Suprapubic skin (tissue), 4 donors: ENCODE data around the gene DNMBP. TPM values are rescaled to one million over a fixed set of nuclear protein-coding genes. Genes with fewer than 3 reads are reported as not detected.

Experiments used
- DNase-seq, 2 donors: peaks; one replicate each; pipeline ENCODE4 v3.0.0-alpha.2; 2019; ENCODE audit warnings: low spot score in 2 of 2
- H3K27ac ChIP-seq: fragments of 200-600 bp; sonication (generic); one replicate; pipeline ENCODE4 v1.5.1; 2019
- H3K27me3 ChIP-seq: fragments of 200-600 bp; sonication (generic); one replicate; pipeline ENCODE4 v1.5.1; 2019
- H3K36me3 ChIP-seq: fragments of 200-600 bp; sonication (generic); one replicate; pipeline ENCODE4 v1.5.1; 2019
- H3K4me1 ChIP-seq: fragments of 200-600 bp; sonication (generic); one replicate; pipeline ENCODE4 v1.5.1; 2019
- H3K4me3 ChIP-seq: fragments of 200-600 bp; sonication (generic); one replicate; pipeline ENCODE4 v1.5.1; 2019; ENCODE audit warnings: mild to moderate bottlenecking
- H3K9me3 ChIP-seq: fragments of 200-600 bp; sonication (generic); one replicate; pipeline ENCODE4 v1.5.1; 2019
- EP300 ChIP-seq: sonication (generic); formaldehyde crosslinking; IDR thresholded peaks from one replicate; pipeline ENCODE4 v1.6.1; 2017; ENCODE audit warnings: antibody characterized with exemption
- POLR2A ChIP-seq, 2 donors: fragments of 450-650 bp; IDR thresholded peaks; one replicate each; pipeline ENCODE4 v1.6.1; 2017; ENCODE audit warnings: antibody characterized with exemption in 2 of 2, mild to moderate bottlenecking in 2 of 2, moderate library complexity in 2 of 2
- POLR2AphosphoS5 ChIP-seq, 3 donors: sonication (generic); formaldehyde crosslinking; IDR thresholded peaks; one replicate each; pipeline ENCODE4 v1.6.1; 2017; ENCODE audit warnings: antibody characterized with exemption in 3 of 3
- WGBS: methylation state at CpG from one replicate; pipeline ENCODE4 v1.1.5; 2018; 5-methylcytosine and 5-hydroxymethylcytosine counted together
- total RNA-seq, 4 donors: library from RNA; depleted of rRNA; stranded (reverse); fragments of >200 nt; gene quantifications; one replicate each; pipeline ENCODE4 v1.1.0, GENCODE V29; 2016
- TF ChIP-seq, protein P1 (sequence below), 2 donors: fragments of 200-600 bp in 1 of 2; fragments of 450-650 bp in 1 of 2; sonication (generic) in 1 of 2; IDR thresholded peaks; one replicate each; pipeline ENCODE4 v1.5.1; 2016 to 2019; ENCODE audit warnings: antibody characterized with exemption in 2 of 2, mild to moderate bottlenecking in 1 of 2, moderate library complexity in 1 of 2

DNMBP gene
- total RNA-seq = 10 to 100 TPM; 43.4 to 89.6 (median 52.3) TPM

DNA sequence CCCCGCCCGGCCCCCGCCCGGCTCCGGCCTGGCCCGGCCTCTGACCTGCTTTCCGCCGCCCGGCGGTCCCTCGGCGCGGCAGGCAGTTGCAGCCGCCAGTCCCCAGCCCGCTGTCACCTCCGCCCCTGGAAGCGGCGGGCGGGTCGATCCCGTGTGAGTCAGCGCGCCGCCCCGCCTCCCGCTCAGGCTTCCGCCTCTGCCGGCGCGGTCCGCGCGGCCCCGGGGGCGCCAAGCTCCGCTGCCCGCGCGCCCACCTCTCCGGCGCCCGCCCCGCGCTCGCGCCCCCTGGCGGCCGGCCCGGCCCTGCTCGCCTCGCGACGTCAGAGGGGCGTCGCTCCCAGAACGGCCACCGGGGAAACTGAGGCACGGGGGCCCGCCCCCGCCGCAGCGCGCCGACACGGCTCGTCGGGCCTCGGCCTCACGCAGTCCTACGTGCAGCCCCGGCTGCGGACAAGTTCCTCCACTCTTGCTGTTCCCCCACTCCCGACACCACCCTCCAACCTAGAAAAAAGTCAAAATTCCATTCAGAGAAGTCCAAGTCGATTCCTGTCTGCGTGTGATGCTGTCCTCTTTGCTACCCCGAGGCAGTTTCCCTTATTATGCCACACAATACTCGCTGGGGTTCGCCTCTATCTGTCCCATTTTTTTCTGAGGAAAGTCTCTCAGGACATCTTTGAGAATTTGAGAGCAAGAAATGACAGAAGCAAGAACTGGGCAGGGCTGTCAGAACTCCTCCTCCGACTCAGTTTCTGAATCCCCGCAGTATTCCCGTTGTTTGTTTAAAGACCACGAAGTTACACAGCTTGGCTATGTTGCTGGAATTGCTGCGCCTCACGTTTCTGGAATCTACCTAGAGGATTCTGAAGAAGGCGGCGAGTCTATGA, at the start of gene DNMBP:
TSS of gene DNMBP (minus strand) at position 155 of the 884 bp plus-strand sequence. CDS start 37,823 bp downstream, outside the sequence.
- TF ChIP-seq POLR2A (IDR thresholded peaks at IDR 0.05) = peak; percentile 60 to 62
- TF ChIP-seq, protein P1, sequence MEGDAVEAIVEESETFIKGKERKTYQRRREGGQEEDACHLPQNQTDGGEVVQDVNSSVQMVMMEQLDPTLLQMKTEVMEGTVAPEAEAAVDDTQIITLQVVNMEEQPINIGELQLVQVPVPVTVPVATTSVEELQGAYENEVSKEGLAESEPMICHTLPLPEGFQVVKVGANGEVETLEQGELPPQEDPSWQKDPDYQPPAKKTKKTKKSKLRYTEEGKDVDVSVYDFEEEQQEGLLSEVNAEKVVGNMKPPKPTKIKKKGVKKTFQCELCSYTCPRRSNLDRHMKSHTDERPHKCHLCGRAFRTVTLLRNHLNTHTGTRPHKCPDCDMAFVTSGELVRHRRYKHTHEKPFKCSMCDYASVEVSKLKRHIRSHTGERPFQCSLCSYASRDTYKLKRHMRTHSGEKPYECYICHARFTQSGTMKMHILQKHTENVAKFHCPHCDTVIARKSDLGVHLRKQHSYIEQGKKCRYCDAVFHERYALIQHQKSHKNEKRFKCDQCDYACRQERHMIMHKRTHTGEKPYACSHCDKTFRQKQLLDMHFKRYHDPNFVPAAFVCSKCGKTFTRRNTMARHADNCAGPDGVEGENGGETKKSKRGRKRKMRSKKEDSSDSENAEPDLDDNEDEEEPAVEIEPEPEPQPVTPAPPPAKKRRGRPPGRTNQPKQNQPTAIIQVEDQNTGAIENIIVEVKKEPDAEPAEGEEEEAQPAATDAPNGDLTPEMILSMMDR (IDR thresholded peaks at IDR 0.05) = peak; percentile 44 to 53
- no peak for TF ChIP-seq POLR2AphosphoS5 (IDR thresholded peaks at IDR 0.05)
- H3K27ac ChIP-seq = peak within 1 kb of the TSS; percentile 92
- H3K4me3 ChIP-seq = peak within 1 kb of the TSS; percentile 63
- H3K4me1 ChIP-seq = peaks cover 42% of the 10 kb centered on the region
- no peaks in the 10 kb centered on the region for H3K36me3 ChIP-seq
- no peaks in the 10 kb centered on the region for H3K27me3 ChIP-seq
- 1% methylated on average over 73 of the region's 86 CpGs for WGBS
- DNase-seq = peak; percentile 87 to 88
- H3K9me3 ChIP-seq = no peaks in the 10 kb centered on the region

DNA sequence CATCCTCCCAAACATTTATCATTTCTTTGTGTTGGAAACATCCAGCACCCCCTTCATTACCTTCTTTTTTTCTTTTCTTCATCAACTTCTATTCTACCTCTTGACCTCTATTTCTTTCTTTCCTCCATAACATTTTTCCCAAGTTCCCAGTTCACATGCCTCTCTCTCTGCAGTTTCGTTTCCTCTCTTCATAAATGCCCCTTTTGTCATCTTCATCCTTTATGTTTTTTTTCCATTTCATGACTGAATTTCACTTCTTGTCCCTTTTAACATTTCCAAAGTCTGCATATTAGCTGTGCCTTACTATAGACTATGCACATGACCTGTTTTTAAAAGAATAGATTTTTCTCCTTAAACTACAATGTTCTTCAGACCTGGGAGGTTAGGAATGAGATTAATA, 48.2 kb upstream of the DNMBP start:
- Histone ChIP-seq H3K27ac (no peak overlapping the region), H3K27me3 (peaks cover 3% of the 10 kb centered on the region), H3K4me3 (no peak overlapping the region), H3K9me3 (no peaks in the 10 kb centered on the region), H3K4me1 (no peaks in the 10 kb centered on the region), H3K36me3 (no peaks in the 10 kb centered on the region)
- no peak for DNase-seq
- TF ChIP-seq EP300 (no peak), POLR2A (IDR thresholded peaks at IDR 0.05) (no peak), POLR2AphosphoS5 (IDR thresholded peaks at IDR 0.05) (no peak)
- TF ChIP-seq, protein P1 (IDR thresholded peaks at IDR 0.05) = no peak
- 64% methylated on average over 1 of the region's 1 CpG for WGBS

DNA sequence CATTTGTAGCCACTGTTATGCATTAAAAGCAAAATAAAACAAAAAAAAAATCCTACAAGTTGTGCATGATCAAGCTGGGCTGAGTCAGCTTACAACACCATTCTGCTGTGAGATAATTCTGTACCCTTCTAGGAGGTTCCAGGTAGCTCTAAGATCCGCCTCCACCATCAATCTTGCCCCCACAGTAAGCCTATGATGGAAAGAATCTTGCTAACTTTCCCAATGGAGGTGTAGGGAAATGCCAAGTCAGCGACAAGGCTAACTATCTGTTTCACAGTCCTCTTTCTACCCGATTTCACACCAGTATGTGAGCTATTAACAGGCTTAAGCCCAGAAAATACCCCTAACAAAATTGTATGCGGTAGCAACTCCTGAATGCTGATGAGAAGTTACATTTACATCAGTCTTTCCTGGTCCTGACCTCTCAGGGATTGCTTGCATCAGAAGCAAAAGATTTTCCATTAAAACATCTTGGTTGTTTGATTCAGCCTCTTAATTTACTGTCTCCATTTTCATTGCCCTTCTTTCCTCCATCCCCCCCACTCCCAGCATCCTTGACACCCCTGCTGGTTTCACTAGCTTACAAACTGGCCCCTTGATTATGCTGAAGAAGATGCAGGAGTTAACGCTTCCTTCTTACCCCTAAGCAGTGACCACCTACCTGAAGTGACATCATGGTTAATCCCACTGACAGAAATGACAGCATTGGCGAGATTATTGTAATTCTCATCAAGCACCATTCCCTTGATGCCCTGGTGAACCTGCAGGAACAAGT, 44.1 kb upstream of the DNMBP start:
- no peak overlapping the region for H3K27ac ChIP-seq
- H3K27me3 ChIP-seq = peaks cover 3% of the 10 kb centered on the region
- no peak for DNase-seq
- H3K9me3 ChIP-seq = no peaks in the 10 kb centered on the region
- 59% methylated on average over 6 of the region's 6 CpGs for WGBS
- no peak overlapping the region for H3K4me3 ChIP-seq
- TF ChIP-seq POLR2AphosphoS5 (IDR thresholded peaks at IDR 0.05) (no peak), POLR2A (IDR thresholded peaks at IDR 0.05) (no peak), EP300 (no peak)
- TF ChIP-seq, protein P1 (IDR thresholded peaks at IDR 0.05) = no peak
- H3K4me1 ChIP-seq = no peaks in the 10 kb centered on the region
- H3K36me3 ChIP-seq = no peaks in the 10 kb centered on the region

DNA sequence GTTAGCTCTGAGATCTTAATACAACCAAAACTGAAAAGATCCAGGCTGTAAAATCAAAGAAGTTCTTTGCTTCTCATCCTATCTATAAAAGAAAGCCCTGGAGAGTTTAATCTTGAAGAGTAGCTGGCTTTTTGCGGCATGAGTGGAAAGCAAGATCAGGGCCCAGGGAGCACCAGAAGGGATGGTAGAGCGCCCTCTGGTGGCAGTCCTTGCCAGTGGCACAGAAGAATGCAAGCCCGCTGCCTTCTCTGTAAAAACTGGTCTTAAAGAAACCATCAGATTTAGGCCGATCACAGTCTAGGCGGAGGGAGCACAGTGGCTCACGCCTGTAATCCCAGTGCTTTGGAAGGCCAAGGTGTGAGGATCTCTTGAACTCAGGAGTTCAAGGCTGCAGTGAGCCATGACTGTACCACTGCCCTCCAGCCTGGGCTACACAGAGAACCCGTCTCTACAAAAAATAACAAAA, 36.3 kb upstream of the DNMBP start:
- TF ChIP-seq EP300 (no peak), POLR2A (IDR thresholded peaks at IDR 0.05) (no peak), POLR2AphosphoS5 (IDR thresholded peaks at IDR 0.05) (no peak)
- TF ChIP-seq, protein P1 (IDR thresholded peaks at IDR 0.05) = peak; percentile 83 to 95
- Histone ChIP-seq H3K9me3 (no peaks in the 10 kb centered on the region), H3K36me3 (no peaks in the 10 kb centered on the region), H3K27me3 (no peaks in the 10 kb centered on the region), H3K27ac (no peak overlapping the region), H3K4me3 (no peak overlapping the region), H3K4me1 (peaks cover 43% of the 10 kb centered on the region)
- DNase-seq = peak; percentile 91 to 92
- WGBS = 18% methylated on average over 7 of the region's 7 CpGs

DNA sequence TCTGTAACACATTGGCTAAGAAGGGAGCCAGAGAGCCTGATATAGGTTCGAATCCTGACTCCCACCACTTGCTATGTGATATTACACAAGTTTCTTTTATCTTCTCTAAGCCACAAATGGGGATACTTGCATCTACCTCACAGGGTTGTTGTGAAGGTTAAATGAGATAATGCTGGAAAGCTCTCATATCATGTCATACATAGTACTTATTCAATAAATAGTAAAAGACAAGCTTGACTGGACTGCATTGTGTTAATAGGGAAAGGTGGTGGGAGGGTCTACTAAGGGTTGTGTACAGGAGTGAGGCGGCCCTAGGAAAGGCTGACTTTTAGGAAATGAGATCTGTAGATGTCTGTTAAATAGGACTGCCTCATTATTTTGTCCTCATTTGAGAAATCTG, 35.8 kb upstream of the DNMBP start:
- Histone ChIP-seq H3K4me1 (peaks cover 43% of the 10 kb centered on the region), H3K27ac (no peak overlapping the region), H3K4me3 (no peak overlapping the region), H3K36me3 (no peaks in the 10 kb centered on the region), H3K9me3 (no peaks in the 10 kb centered on the region), H3K27me3 (no peaks in the 10 kb centered on the region)
- WGBS = 68% methylated on average over 2 of the region's 2 CpGs
- TF ChIP-seq POLR2A (IDR thresholded peaks at IDR 0.05) (no peak), EP300 (no peak), POLR2AphosphoS5 (IDR thresholded peaks at IDR 0.05) (no peak)
- DNase-seq = no peak
